H9 (cell line): ENCODE results near the gene NME5. TPM values are rescaled to one million over a fixed set of nuclear protein-coding genes. Genes with fewer than 3 reads are reported as not detected.

ENCODE experiments used
- DNase-seq: peaks from one replicate; pipeline ENCODE4 v3.0.0-alpha.2; 2017
- H2AFZ ChIP-seq: one replicate; pipeline ENCODE4 v1.6.1; 2013; ENCODE audit warnings: mild to moderate bottlenecking, low read length, control low read depth, moderate library complexity
- H2AK5ac ChIP-seq: 2 replicates; pipeline ENCODE4 v1.6.1; 2013; ENCODE audit warnings: low read length, control low read depth, mixed read lengths; ENCODE audit not compliant: insufficient read length
- H2BK120ac ChIP-seq: one replicate; pipeline ENCODE4 v1.6.1; 2013; ENCODE audit warnings: low read depth, mild to moderate bottlenecking, low read length, control low read depth, inconsistent platforms; ENCODE audit not compliant: poor library complexity, severe bottlenecking
- H2BK12ac ChIP-seq: 2 replicates; pipeline ENCODE4 v1.6.1; 2013; ENCODE audit warnings: low read length, control low read depth, mixed read lengths, low read depth; ENCODE audit not compliant: insufficient read length
- H2BK15ac ChIP-seq: 2 replicates; pipeline ENCODE4 v1.6.1; 2013; ENCODE audit warnings: low read depth, low read length, control low read depth
- H2BK20ac ChIP-seq: one replicate; pipeline ENCODE4 v1.6.1; 2013; ENCODE audit warnings: low read depth, mild to moderate bottlenecking, low read length, control low read depth, inconsistent platforms; ENCODE audit not compliant: poor library complexity, severe bottlenecking
- H2BK5ac ChIP-seq: 2 replicates; pipeline ENCODE4 v1.6.1; 2013; ENCODE audit warnings: low read length, control low read depth, mixed read lengths; ENCODE audit not compliant: insufficient read length
- H3K14ac ChIP-seq: 2 replicates; pipeline ENCODE4 v1.6.1; 2013; ENCODE audit warnings: low read length, control low read depth; ENCODE audit not compliant: insufficient read depth
- H3K18ac ChIP-seq: 2 replicates; pipeline ENCODE4 v1.6.1; 2013; ENCODE audit warnings: low read depth, mild to moderate bottlenecking, mixed read lengths, low read length, control low read depth; ENCODE audit not compliant: insufficient read length
- H3K23ac ChIP-seq: 2 replicates; pipeline ENCODE4 v1.6.1; 2013; ENCODE audit warnings: low read length, control low read depth, mixed read lengths, low read depth; ENCODE audit not compliant: insufficient read length
- H3K23me2 ChIP-seq: 2 replicates; pipeline ENCODE4 v1.6.1; 2013; ENCODE audit warnings: low read depth, mild to moderate bottlenecking, mixed read lengths, low read length, control low read depth; ENCODE audit not compliant: insufficient read length, poor library complexity, severe bottlenecking
- H3K27ac ChIP-seq: 2 replicates; pipeline ENCODE4 v1.5.1; 2013; ENCODE audit warnings: low read length, control low read depth, mixed read lengths, low read depth; ENCODE audit not compliant: insufficient read length
- H3K27me3 ChIP-seq: 2 replicates; pipeline ENCODE4 v1.6.1; 2013; ENCODE audit warnings: low read length, control low read depth, inconsistent platforms; ENCODE audit not compliant: insufficient read depth
- H3K4ac ChIP-seq: 2 replicates; pipeline ENCODE4 v1.6.1; 2013; ENCODE audit warnings: low read depth, mild to moderate bottlenecking, control low read depth, inconsistent platforms, low read length, moderate library complexity
- H3K4me1 ChIP-seq: 2 replicates; pipeline ENCODE4 v1.6.1; 2013; ENCODE audit warnings: low read length, control low read depth, inconsistent platforms; ENCODE audit not compliant: insufficient read depth
- H3K4me2 ChIP-seq: 2 replicates; pipeline ENCODE4 v1.6.1; 2013; ENCODE audit warnings: low read length, control low read depth, mixed read lengths; ENCODE audit not compliant: insufficient read length, insufficient read depth
- H3K56ac ChIP-seq: 2 replicates; pipeline ENCODE4 v1.6.1; 2013; ENCODE audit warnings: low read depth, mild to moderate bottlenecking, mixed read lengths, low read length, control low read depth; ENCODE audit not compliant: insufficient read length
- H3K79me1 ChIP-seq: 2 replicates; pipeline ENCODE4 v1.6.1; 2013; ENCODE audit warnings: low read depth, mild to moderate bottlenecking, moderate library complexity, low read length, control low read depth, inconsistent platforms; ENCODE audit not compliant: insufficient read depth, poor library complexity, severe bottlenecking
- H3K79me2 ChIP-seq: 2 replicates; pipeline ENCODE4 v1.6.1; 2013; ENCODE audit warnings: low read length, control low read depth, inconsistent platforms; ENCODE audit not compliant: insufficient read depth
- H3K9ac ChIP-seq: 2 replicates; pipeline ENCODE4 v1.6.1; 2013; ENCODE audit warnings: low read length, control low read depth, mixed read lengths; ENCODE audit not compliant: insufficient read length; ENCODE audit errors: extremely low read depth
- H3K9me3 ChIP-seq: one replicate; pipeline ENCODE4 v1.6.1; 2013; ENCODE audit warnings: low read depth, low read length, inconsistent platforms; ENCODE audit not compliant: control insufficient read depth
- H3T11ph ChIP-seq: one replicate; pipeline ENCODE4 v1.6.1; 2013; ENCODE audit warnings: mild to moderate bottlenecking, low read length, control low read depth, inconsistent platforms
- H4K20me1 ChIP-seq: one replicate; pipeline ENCODE4 v1.6.1; 2013; ENCODE audit not compliant: control insufficient read depth, insufficient read length, insufficient read depth
- H4K5ac ChIP-seq: 2 replicates; pipeline ENCODE4 v1.6.1; 2013; ENCODE audit warnings: low read depth, mild to moderate bottlenecking, mixed read lengths, low read length, control low read depth; ENCODE audit not compliant: insufficient read length
- H4K8ac ChIP-seq: replicated peaks from 2 replicates; pipeline ENCODE4 v1.6.1; 2013; ENCODE audit warnings: low read length, control low read depth, mixed read lengths, low read depth; ENCODE audit not compliant: insufficient read length
- H4K91ac ChIP-seq: 2 replicates; pipeline ENCODE4 v1.6.1; 2013; ENCODE audit warnings: low read depth, mild to moderate bottlenecking, moderate library complexity, mixed read lengths, low read length, control low read depth; ENCODE audit not compliant: insufficient read length
- H3K27ac Mint-ChIP-seq, 3 experiments: 2 replicates in 2 of 3; 3 replicates in 1 of 3; pipeline ENCODE4 v1.8.0; 2020 to 2021; ENCODE audit warnings: mixed read lengths in 3 of 3, mild to moderate bottlenecking in 1 of 3, moderate library complexity in 1 of 3
- H3K27me3 Mint-ChIP-seq: 2 replicates; pipeline ENCODE4 v1.8.0; 2021; ENCODE audit warnings: low read depth, mild to moderate bottlenecking, moderate library complexity, mixed read lengths
- H3K36me3 Mint-ChIP-seq, 3 experiments: 2 replicates in 2 of 3; 3 replicates in 1 of 3; pipeline ENCODE4 v1.8.0; 2020 to 2021; ENCODE audit warnings: low read depth in 3 of 3, mixed read lengths in 3 of 3; ENCODE audit not compliant: insufficient read depth in 1 of 3
- H3K4me1 Mint-ChIP-seq, 2 experiments: 2 replicates each; pipeline ENCODE4 v1.8.0; 2020; ENCODE audit warnings: mixed read lengths in 2 of 2
- H3K4me3 Mint-ChIP-seq, 2 experiments: 2 replicates in 1 of 2; 3 replicates in 1 of 2; pipeline ENCODE4 v1.8.0; 2020 to 2021; ENCODE audit warnings: mild to moderate bottlenecking in 2 of 2, mixed read lengths in 2 of 2, moderate library complexity in 1 of 2
- H3K9me3 Mint-ChIP-seq, 2 experiments: 2 replicates in 1 of 2; 3 replicates in 1 of 2; pipeline ENCODE4 v1.8.0; 2020; ENCODE audit warnings: mild to moderate bottlenecking in 2 of 2, mixed read lengths in 2 of 2, moderate library complexity in 1 of 2
- WGBS: extraction: QIAGEN DNeasy Blood & Tissue Kit; methylation state at CpG from one replicate; pipeline ENCODE4 v1.1.7; 2013; ENCODE audit warnings: missing lambda C conversion rate, low lambda C conversion rate, mixed read lengths; ENCODE audit not compliant: insufficient read length; ENCODE audit errors: extremely low coverage; 5-methylcytosine and 5-hydroxymethylcytosine counted together
- total RNA-seq: library from RNA; stranded (reverse); gene quantifications from 2 replicates; pipeline ENCODE4 v1.2.1, GENCODE V29; 2021
- TF ChIP-seq, protein P1 (sequence below): fragments of 200-600 bp; sonication (generic); conservative IDR thresholded peaks from 3 replicates; pipeline ENCODE4 v1.8.0; 2021; ENCODE audit warnings: antibody characterized with exemption, mild to moderate bottlenecking

NME5 gene
- total RNA-seq, 1 experiment from 2014 or later, result 0.96 TPM

DNA sequence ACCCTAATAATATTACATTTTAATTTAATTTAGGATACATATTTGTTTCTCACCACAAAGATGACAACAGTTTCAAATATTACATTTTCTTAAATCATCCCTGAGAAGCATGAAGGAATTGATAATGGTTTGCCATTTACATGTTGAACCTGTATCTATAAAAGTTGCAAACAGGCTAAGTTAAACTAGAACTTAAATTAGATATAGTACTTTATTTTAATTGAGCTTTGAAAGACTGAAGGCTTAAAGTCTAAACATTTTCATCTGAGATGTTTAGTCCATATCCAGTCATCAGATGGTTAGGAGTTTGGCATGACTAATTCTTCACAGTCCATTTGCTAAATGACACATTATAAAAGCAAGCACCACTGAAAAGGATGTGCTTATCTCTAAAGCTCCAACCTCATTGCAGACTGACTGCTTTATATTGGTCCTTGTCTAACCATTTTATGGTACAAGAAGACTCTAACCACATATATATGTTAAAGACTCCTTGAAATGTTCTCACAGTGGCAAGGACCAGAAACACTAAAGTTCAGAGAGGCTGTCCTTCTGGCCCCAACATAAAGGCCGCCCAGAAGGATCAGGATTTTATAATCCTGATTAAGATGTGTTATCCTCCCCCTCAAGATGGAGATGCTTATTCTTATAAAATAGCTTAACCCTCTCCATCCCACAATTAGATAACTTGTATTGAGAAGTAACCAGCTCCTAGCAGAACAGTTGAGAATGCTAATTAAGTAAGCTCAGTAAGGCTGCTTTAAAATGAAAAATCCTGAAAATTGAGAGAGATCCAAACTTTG, 29.6 kb downstream of the NME5 start:
- no peak for DNase-seq
- Histone ChIP-seq H2BK120ac (no peak overlapping the region), H3K14ac (no peak overlapping the region), H3K27me3 (no peaks in the 10 kb centered on the region), H3K4me2 (no peak overlapping the region), H2AK5ac (no peak overlapping the region), H2BK15ac (no peak overlapping the region), H3K4ac (no peak overlapping the region), H3K9me3 (no peaks in the 10 kb centered on the region), H2BK12ac (no peak overlapping the region), H3K23me2 (no peaks in the 10 kb centered on the region), H3K23ac (no peak overlapping the region), H4K20me1 (no peaks in the 10 kb centered on the region), H2AFZ (no peak overlapping the region), H3K27ac (no peak overlapping the region), H3K79me1 (no peaks in the 10 kb centered on the region), H4K91ac (no peak overlapping the region), H3T11ph (no peak overlapping the region), H3K18ac (no peak overlapping the region), H2BK20ac (no peak overlapping the region), H4K5ac (no peak overlapping the region), H3K79me2 (no peaks in the 10 kb centered on the region), H4K8ac (no peak overlapping the region), H3K9ac (no peak overlapping the region), H3K56ac (no peak overlapping the region), H3K4me1 (0 out of 2 replicates have a peak, but pooled peaks cover 3% of the 10 kb centered on the region), H2BK5ac (no peak overlapping the region)
- Mint-ChIP-seq H3K27ac (no peak overlapping the region), H3K9me3 (no peaks in the 10 kb centered on the region), H3K36me3 (no peaks in the 10 kb centered on the region), H3K4me1 (peaks cover 13% of the 10 kb centered on the region in 2 experiments), H3K4me3 (no peak overlapping the region), H3K27me3 (peaks cover 13% of the 10 kb centered on the region)
- TF ChIP-seq, protein P1, sequence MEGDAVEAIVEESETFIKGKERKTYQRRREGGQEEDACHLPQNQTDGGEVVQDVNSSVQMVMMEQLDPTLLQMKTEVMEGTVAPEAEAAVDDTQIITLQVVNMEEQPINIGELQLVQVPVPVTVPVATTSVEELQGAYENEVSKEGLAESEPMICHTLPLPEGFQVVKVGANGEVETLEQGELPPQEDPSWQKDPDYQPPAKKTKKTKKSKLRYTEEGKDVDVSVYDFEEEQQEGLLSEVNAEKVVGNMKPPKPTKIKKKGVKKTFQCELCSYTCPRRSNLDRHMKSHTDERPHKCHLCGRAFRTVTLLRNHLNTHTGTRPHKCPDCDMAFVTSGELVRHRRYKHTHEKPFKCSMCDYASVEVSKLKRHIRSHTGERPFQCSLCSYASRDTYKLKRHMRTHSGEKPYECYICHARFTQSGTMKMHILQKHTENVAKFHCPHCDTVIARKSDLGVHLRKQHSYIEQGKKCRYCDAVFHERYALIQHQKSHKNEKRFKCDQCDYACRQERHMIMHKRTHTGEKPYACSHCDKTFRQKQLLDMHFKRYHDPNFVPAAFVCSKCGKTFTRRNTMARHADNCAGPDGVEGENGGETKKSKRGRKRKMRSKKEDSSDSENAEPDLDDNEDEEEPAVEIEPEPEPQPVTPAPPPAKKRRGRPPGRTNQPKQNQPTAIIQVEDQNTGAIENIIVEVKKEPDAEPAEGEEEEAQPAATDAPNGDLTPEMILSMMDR, result no peak
- no CpG with 5 or more reads among the region's 1 CpG for WGBS
